SK-N-SH treated with all-trans-retinoic acid at 6 μM for 48 hours (cell line): ENCODE measurements around the gene OTC.

Experiments used
- ATAC-seq: fragments of 200-7000 bp; cut with Tn5 transposase; 3 replicates; pipeline ENCODE4 v1.9.1; 2020; ENCODE audit warnings: mild to moderate bottlenecking, moderate library complexity
- ARNTL ChIP-seq: fragments of 450-650 bp; formaldehyde crosslinking; IDR thresholded peaks from 2 replicates; pipeline ENCODE4 v1.5.0; 2020; ENCODE audit warnings: low read depth, mild to moderate bottlenecking, moderate library complexity, borderline replicate concordance
- BACH2 ChIP-seq: fragments of 250-450 bp; sonication (Bioruptor Pico); IDR thresholded peaks from 2 replicates; pipeline ENCODE4 v1.9.0; 2021; ENCODE audit warnings: mild to moderate bottlenecking, borderline replicate concordance
- CREB5 ChIP-seq: fragments of 250-450 bp; sonication (Bioruptor Pico); IDR thresholded peaks from 2 replicates; pipeline ENCODE4 v1.5.1; 2020; ENCODE audit warnings: low read depth, mild to moderate bottlenecking, moderate library complexity
- CSDC2 ChIP-seq: fragments of 250-450 bp; sonication (Bioruptor Pico); IDR thresholded peaks from 2 replicates; pipeline ENCODE4 v1.5.0; 2020; ENCODE audit warnings: mild to moderate bottlenecking, moderate library complexity
- CSRNP3 ChIP-seq: fragments of 250-450 bp; sonication (Bioruptor Pico); IDR thresholded peaks from 2 replicates; pipeline ENCODE4 v1.5.1; 2021; ENCODE audit warnings: mild to moderate bottlenecking, moderate library complexity
- ESRRG ChIP-seq: fragments of 250-450 bp; sonication (Bioruptor Pico); IDR thresholded peaks from 2 replicates; pipeline ENCODE4 v1.6.1; 2021; ENCODE audit warnings: mild to moderate bottlenecking
- GLIS3 ChIP-seq: fragments of 250-450 bp; sonication (Bioruptor Pico); IDR thresholded peaks from 2 replicates; pipeline ENCODE4 v1.5.0; 2020; ENCODE audit warnings: mild to moderate bottlenecking, moderate library complexity
- ISL1 ChIP-seq: fragments of 250-450 bp; sonication (Bioruptor Pico); IDR thresholded peaks from 2 replicates; pipeline ENCODE4 v2.1.2; 2022; ENCODE audit warnings: mild to moderate bottlenecking, moderate library complexity
- OSR1 ChIP-seq: fragments of 250-450 bp; sonication (Bioruptor Pico); IDR thresholded peaks from 2 replicates; pipeline ENCODE4 v1.8.0; 2022; ENCODE audit warnings: moderate library complexity, mild to moderate bottlenecking, inconsistent platforms
- PATZ1 ChIP-seq: fragments of 250-450 bp; sonication (Bioruptor Pico); IDR thresholded peaks from 2 replicates; pipeline ENCODE4 v1.8.0; 2020; ENCODE audit warnings: mild to moderate bottlenecking, moderate library complexity, borderline replicate concordance
- PPARA ChIP-seq: fragments of 250-450 bp; sonication (Bioruptor Pico); IDR thresholded peaks from 2 replicates; pipeline ENCODE4 v1.5.0; 2020; ENCODE audit warnings: mild to moderate bottlenecking, borderline replicate concordance
- RARB ChIP-seq: fragments of 250-450 bp; sonication (Bioruptor Pico); IDR thresholded peaks from 2 replicates; pipeline ENCODE4 v1.8.0; 2021; ENCODE audit warnings: mild to moderate bottlenecking, moderate library complexity
- SNAI2 ChIP-seq: fragments of 250-450 bp; sonication (Bioruptor Pico); IDR thresholded peaks from 2 replicates; pipeline ENCODE4 v1.5.0; 2020; ENCODE audit warnings: mild to moderate bottlenecking, moderate library complexity
- TCF4 ChIP-seq: fragments of 250-450 bp; sonication (Bioruptor Pico); IDR thresholded peaks from 2 replicates; pipeline ENCODE4 v1.8.0; 2021; ENCODE audit warnings: mild to moderate bottlenecking, moderate library complexity, borderline replicate concordance
- TOX ChIP-seq: fragments of 250-450 bp; sonication (Bioruptor Pico); IDR thresholded peaks from 2 replicates; pipeline ENCODE4 v1.8.0; 2021; ENCODE audit warnings: mild to moderate bottlenecking, moderate library complexity, borderline replicate concordance
- TSHZ2 ChIP-seq: fragments of 250-450 bp; sonication (Bioruptor Pico); IDR thresholded peaks from 2 replicates; pipeline ENCODE4 v1.5.0; 2020; ENCODE audit warnings: mild to moderate bottlenecking, moderate library complexity
- ZFP3 ChIP-seq: fragments of 250-450 bp; sonication (Bioruptor Pico); IDR thresholded peaks from 2 replicates; pipeline ENCODE4 v1.5.0; 2020; ENCODE audit warnings: mild to moderate bottlenecking, moderate library complexity
- ZFP30 ChIP-seq: fragments of 450-650 bp; formaldehyde crosslinking; IDR thresholded peaks from 2 replicates; pipeline ENCODE4 v1.5.0; 2022; ENCODE audit warnings: mild to moderate bottlenecking, moderate library complexity
- ZNF565 ChIP-seq: fragments of 450-650 bp; formaldehyde crosslinking; conservative IDR thresholded peaks from 2 replicates; pipeline ENCODE4 v1.5.0; 2020; ENCODE audit warnings: low read depth, mild to moderate bottlenecking, moderate library complexity
- ZNF70 ChIP-seq: fragments of 450-650 bp; formaldehyde crosslinking; IDR thresholded peaks from 2 replicates; pipeline ENCODE4 v1.5.0; 2020; ENCODE audit warnings: mild to moderate bottlenecking, moderate library complexity
- ZNF8 ChIP-seq: fragments of 450-650 bp; formaldehyde crosslinking; IDR thresholded peaks from 2 replicates; pipeline ENCODE4 v1.5.0; 2020; ENCODE audit warnings: mild to moderate bottlenecking, moderate library complexity
- TF ChIP-seq, protein P1 (sequence below): fragments of 250-450 bp; sonication (Bioruptor Pico); IDR thresholded peaks from 2 replicates; pipeline ENCODE4 v1.8.0; 2021; ENCODE audit warnings: low read depth, mild to moderate bottlenecking, moderate library complexity, borderline replicate concordance

The OTC gene

GRCh38 chrX:38452603-38453002 lies 100.2 kb downstream of the OTC start (continued):
- TF ChIP-seq, protein P1, sequence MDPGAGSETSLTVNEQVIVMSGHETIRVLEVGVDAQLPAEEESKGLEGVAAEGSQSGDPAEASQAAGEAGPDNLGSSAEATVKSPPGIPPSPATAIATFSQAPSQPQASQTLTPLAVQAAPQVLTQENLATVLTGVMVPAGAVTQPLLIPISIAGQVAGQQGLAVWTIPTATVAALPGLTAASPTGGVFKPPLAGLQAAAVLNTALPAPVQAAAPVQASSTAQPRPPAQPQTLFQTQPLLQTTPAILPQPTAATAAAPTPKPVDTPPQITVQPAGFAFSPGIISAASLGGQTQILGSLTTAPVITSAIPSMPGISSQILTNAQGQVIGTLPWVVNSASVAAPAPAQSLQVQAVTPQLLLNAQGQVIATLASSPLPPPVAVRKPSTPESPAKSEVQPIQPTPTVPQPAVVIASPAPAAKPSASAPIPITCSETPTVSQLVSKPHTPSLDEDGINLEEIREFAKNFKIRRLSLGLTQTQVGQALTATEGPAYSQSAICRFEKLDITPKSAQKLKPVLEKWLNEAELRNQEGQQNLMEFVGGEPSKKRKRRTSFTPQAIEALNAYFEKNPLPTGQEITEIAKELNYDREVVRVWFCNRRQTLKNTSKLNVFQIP (CRISPR knock-in tag) = no peak
- TF ChIP-seq TOX (no peak), TCF4 (CRISPR knock-in tag) (no peak), RARB (CRISPR knock-in tag) (no peak), OSR1 (no peak), CSDC2 (CRISPR knock-in tag) (no peak), CSRNP3 (no peak), BACH2 (CRISPR knock-in tag) (no peak), ZFP3 (CRISPR knock-in tag) (no peak), ZNF565 (CRISPR knock-in tag) (no peak), ESRRG (no peak), ZNF8 (CRISPR knock-in tag) (no peak), ARNTL (CRISPR knock-in tag) (no peak)
- TF ChIP-seq, all 23 proteins: peak for 0

- TF ChIP-seq BACH2 (CRISPR knock-in tag) (no peak), CSRNP3 (no peak), TCF4 (CRISPR knock-in tag) (no peak), TOX (no peak), ISL1 (CRISPR knock-in tag) (no peak), ZNF565 (CRISPR knock-in tag) (no peak), ZFP3 (CRISPR knock-in tag) (no peak), PATZ1 (CRISPR knock-in tag) (no peak), SNAI2 (CRISPR knock-in tag) (no peak), ZNF70 (CRISPR knock-in tag) (no peak), CSDC2 (CRISPR knock-in tag) (no peak), ESRRG (no peak), OSR1 (no peak), ARNTL (CRISPR knock-in tag) (no peak), ZFP30 (CRISPR knock-in tag) (no peak), TSHZ2 (CRISPR knock-in tag) (no peak), ZNF8 (CRISPR knock-in tag) (no peak), GLIS3 (CRISPR knock-in tag) (no peak), PPARA (CRISPR knock-in tag) (no peak), RARB (CRISPR knock-in tag) (no peak)
- no peak for ATAC-seq
These were observed 105.7 kb downstream of the OTC start for GRCh38 chrX:38458071-38458470.

DNA sequence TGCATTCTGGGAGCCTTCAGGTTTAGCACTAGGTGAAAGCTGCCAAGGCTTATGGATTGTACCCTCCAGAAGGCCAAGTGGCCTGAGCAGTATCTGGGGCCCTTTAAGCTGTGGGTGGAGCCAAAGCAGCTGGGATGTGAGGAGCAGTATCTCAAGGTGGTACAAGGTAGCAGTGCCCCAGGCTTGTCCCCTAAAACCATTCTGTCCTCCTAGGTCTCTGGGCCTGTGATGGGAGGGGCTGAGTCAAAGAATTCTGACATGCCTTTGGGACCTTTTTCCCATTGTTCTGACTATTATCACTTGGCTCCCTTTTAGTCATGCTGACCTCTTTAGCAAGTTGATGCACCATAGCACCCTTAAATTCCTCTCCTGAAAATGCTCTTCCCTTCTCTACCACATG lies 109.9 kb downstream of the OTC start:
- TF ChIP-seq OSR1 (no peak), CREB5 (CRISPR knock-in tag) (no peak), PATZ1 (CRISPR knock-in tag) (no peak)
- ATAC-seq = no peak
